H9 (cell line): ENCODE measurements around the gene SDK1. TPM values are rescaled to one million over a fixed set of nuclear protein-coding genes. Genes with fewer than 3 reads are reported as not detected.

Experiments used
- DNase-seq: peaks from one replicate; pipeline ENCODE4 v3.0.0-alpha.2; 2017
- H2AFZ ChIP-seq: one replicate; pipeline ENCODE4 v1.6.1; 2013; ENCODE audit warnings: mild to moderate bottlenecking, low read length, control low read depth, moderate library complexity
- H2AK5ac ChIP-seq: 2 replicates; pipeline ENCODE4 v1.6.1; 2013; ENCODE audit warnings: low read length, control low read depth, mixed read lengths; ENCODE audit not compliant: insufficient read length
- H2BK120ac ChIP-seq: one replicate; pipeline ENCODE4 v1.6.1; 2013; ENCODE audit warnings: low read depth, mild to moderate bottlenecking, low read length, control low read depth, inconsistent platforms; ENCODE audit not compliant: poor library complexity, severe bottlenecking
- H2BK12ac ChIP-seq: 2 replicates; pipeline ENCODE4 v1.6.1; 2013; ENCODE audit warnings: low read length, control low read depth, mixed read lengths, low read depth; ENCODE audit not compliant: insufficient read length
- H2BK15ac ChIP-seq: 2 replicates; pipeline ENCODE4 v1.6.1; 2013; ENCODE audit warnings: low read depth, low read length, control low read depth
- H2BK20ac ChIP-seq: one replicate; pipeline ENCODE4 v1.6.1; 2013; ENCODE audit warnings: low read depth, mild to moderate bottlenecking, low read length, control low read depth, inconsistent platforms; ENCODE audit not compliant: poor library complexity, severe bottlenecking
- H2BK5ac ChIP-seq: 2 replicates; pipeline ENCODE4 v1.6.1; 2013; ENCODE audit warnings: low read length, control low read depth, mixed read lengths; ENCODE audit not compliant: insufficient read length
- H3K14ac ChIP-seq: 2 replicates; pipeline ENCODE4 v1.6.1; 2013; ENCODE audit warnings: low read length, control low read depth; ENCODE audit not compliant: insufficient read depth
- H3K18ac ChIP-seq: 2 replicates; pipeline ENCODE4 v1.6.1; 2013; ENCODE audit warnings: low read depth, mild to moderate bottlenecking, mixed read lengths, low read length, control low read depth; ENCODE audit not compliant: insufficient read length
- H3K23ac ChIP-seq: 2 replicates; pipeline ENCODE4 v1.6.1; 2013; ENCODE audit warnings: low read length, control low read depth, mixed read lengths, low read depth; ENCODE audit not compliant: insufficient read length
- H3K23me2 ChIP-seq: 2 replicates; pipeline ENCODE4 v1.6.1; 2013; ENCODE audit warnings: low read depth, mild to moderate bottlenecking, mixed read lengths, low read length, control low read depth; ENCODE audit not compliant: insufficient read length, poor library complexity, severe bottlenecking
- H3K27ac ChIP-seq: 2 replicates; pipeline ENCODE4 v1.5.1; 2013; ENCODE audit warnings: low read length, control low read depth, mixed read lengths, low read depth; ENCODE audit not compliant: insufficient read length
- H3K27me3 ChIP-seq: 2 replicates; pipeline ENCODE4 v1.6.1; 2013; ENCODE audit warnings: low read length, control low read depth, inconsistent platforms; ENCODE audit not compliant: insufficient read depth
- H3K4ac ChIP-seq: 2 replicates; pipeline ENCODE4 v1.6.1; 2013; ENCODE audit warnings: low read depth, mild to moderate bottlenecking, control low read depth, inconsistent platforms, low read length, moderate library complexity
- H3K4me1 ChIP-seq: 2 replicates; pipeline ENCODE4 v1.6.1; 2013; ENCODE audit warnings: low read length, control low read depth, inconsistent platforms; ENCODE audit not compliant: insufficient read depth
- H3K4me2 ChIP-seq: 2 replicates; pipeline ENCODE4 v1.6.1; 2013; ENCODE audit warnings: low read length, control low read depth, mixed read lengths; ENCODE audit not compliant: insufficient read length, insufficient read depth
- H3K56ac ChIP-seq: 2 replicates; pipeline ENCODE4 v1.6.1; 2013; ENCODE audit warnings: low read depth, mild to moderate bottlenecking, mixed read lengths, low read length, control low read depth; ENCODE audit not compliant: insufficient read length
- H3K79me1 ChIP-seq: 2 replicates; pipeline ENCODE4 v1.6.1; 2013; ENCODE audit warnings: low read depth, mild to moderate bottlenecking, moderate library complexity, low read length, control low read depth, inconsistent platforms; ENCODE audit not compliant: insufficient read depth, poor library complexity, severe bottlenecking
- H3K79me2 ChIP-seq: 2 replicates; pipeline ENCODE4 v1.6.1; 2013; ENCODE audit warnings: low read length, control low read depth, inconsistent platforms; ENCODE audit not compliant: insufficient read depth
- H3K9ac ChIP-seq: 2 replicates; pipeline ENCODE4 v1.6.1; 2013; ENCODE audit warnings: low read length, control low read depth, mixed read lengths; ENCODE audit not compliant: insufficient read length; ENCODE audit errors: extremely low read depth
- H3K9me3 ChIP-seq: one replicate; pipeline ENCODE4 v1.6.1; 2013; ENCODE audit warnings: low read depth, low read length, inconsistent platforms; ENCODE audit not compliant: control insufficient read depth
- H3T11ph ChIP-seq: one replicate; pipeline ENCODE4 v1.6.1; 2013; ENCODE audit warnings: mild to moderate bottlenecking, low read length, control low read depth, inconsistent platforms
- H4K20me1 ChIP-seq: one replicate; pipeline ENCODE4 v1.6.1; 2013; ENCODE audit not compliant: control insufficient read depth, insufficient read length, insufficient read depth
- H4K5ac ChIP-seq: 2 replicates; pipeline ENCODE4 v1.6.1; 2013; ENCODE audit warnings: low read depth, mild to moderate bottlenecking, mixed read lengths, low read length, control low read depth; ENCODE audit not compliant: insufficient read length
- H4K8ac ChIP-seq: replicated peaks from 2 replicates; pipeline ENCODE4 v1.6.1; 2013; ENCODE audit warnings: low read length, control low read depth, mixed read lengths, low read depth; ENCODE audit not compliant: insufficient read length
- H4K91ac ChIP-seq: 2 replicates; pipeline ENCODE4 v1.6.1; 2013; ENCODE audit warnings: low read depth, mild to moderate bottlenecking, moderate library complexity, mixed read lengths, low read length, control low read depth; ENCODE audit not compliant: insufficient read length
- H3K27ac Mint-ChIP-seq, 3 experiments: 2 replicates in 2 of 3; 3 replicates in 1 of 3; pipeline ENCODE4 v1.8.0; 2020 to 2021; ENCODE audit warnings: mixed read lengths in 3 of 3, mild to moderate bottlenecking in 1 of 3, moderate library complexity in 1 of 3
- H3K27me3 Mint-ChIP-seq: 2 replicates; pipeline ENCODE4 v1.8.0; 2021; ENCODE audit warnings: low read depth, mild to moderate bottlenecking, moderate library complexity, mixed read lengths
- H3K36me3 Mint-ChIP-seq, 3 experiments: 2 replicates in 2 of 3; 3 replicates in 1 of 3; pipeline ENCODE4 v1.8.0; 2020 to 2021; ENCODE audit warnings: low read depth in 3 of 3, mixed read lengths in 3 of 3; ENCODE audit not compliant: insufficient read depth in 1 of 3
- H3K4me1 Mint-ChIP-seq, 2 experiments: 2 replicates each; pipeline ENCODE4 v1.8.0; 2020; ENCODE audit warnings: mixed read lengths in 2 of 2
- H3K4me3 Mint-ChIP-seq, 2 experiments: 2 replicates in 1 of 2; 3 replicates in 1 of 2; pipeline ENCODE4 v1.8.0; 2020 to 2021; ENCODE audit warnings: mild to moderate bottlenecking in 2 of 2, mixed read lengths in 2 of 2, moderate library complexity in 1 of 2
- H3K9me3 Mint-ChIP-seq, 2 experiments: 2 replicates in 1 of 2; 3 replicates in 1 of 2; pipeline ENCODE4 v1.8.0; 2020; ENCODE audit warnings: mild to moderate bottlenecking in 2 of 2, mixed read lengths in 2 of 2, moderate library complexity in 1 of 2
- CTCF ChIP-seq: fragments of 200-600 bp; sonication (generic); conservative IDR thresholded peaks from 3 replicates; pipeline ENCODE4 v1.8.0; 2021; ENCODE audit warnings: antibody characterized with exemption, mild to moderate bottlenecking
- WGBS: extraction: QIAGEN DNeasy Blood & Tissue Kit; methylation state at CpG from one replicate; pipeline ENCODE4 v1.1.7; 2013; ENCODE audit warnings: missing lambda C conversion rate, low lambda C conversion rate, mixed read lengths; ENCODE audit not compliant: insufficient read length; ENCODE audit errors: extremely low coverage; 5-methylcytosine and 5-hydroxymethylcytosine counted together
- total RNA-seq: library from RNA; stranded (reverse); gene quantifications from 2 replicates; pipeline ENCODE4 v1.2.1, GENCODE V29; 2021

Gene SDK1
- total RNA-seq, 1 experiment from 2014 or later = 8.7 TPM

GRCh38 chr7:3821488-3821887 lies 520.4 kb downstream of the SDK1 start:
- Histone ChIP-seq H3K79me1 (no peaks in the 10 kb centered on the region), H3K27ac (no peak overlapping the region), H3K56ac (no peak overlapping the region), H3K4me2 (no peak overlapping the region), H3K9ac (no peak overlapping the region), H3T11ph (no peak overlapping the region), H4K8ac (no peak overlapping the region), H3K9me3 (no peaks in the 10 kb centered on the region), H3K23me2 (no peaks in the 10 kb centered on the region), H3K23ac (no peak overlapping the region), H3K4me1 (peaks cover 3% of the 10 kb centered on the region; the same call in 1 of the 2 replicates), H2BK120ac (no peak overlapping the region), H4K20me1 (no peaks in the 10 kb centered on the region), H2BK20ac (no peak overlapping the region), H3K79me2 (no peaks in the 10 kb centered on the region), H3K18ac (no peak overlapping the region), H3K27me3 (no peaks in the 10 kb centered on the region), H2BK12ac (no peak overlapping the region), H2BK5ac (no peak overlapping the region), H3K14ac (no peak overlapping the region), H2AK5ac (no peak overlapping the region), H2BK15ac (no peak overlapping the region), H2AFZ (no peak overlapping the region), H4K91ac (no peak overlapping the region), H4K5ac (no peak overlapping the region), H3K4ac (no peak overlapping the region)
- H3K27ac Mint-ChIP-seq = no peak overlapping the region
- no peaks in the 10 kb centered on the region for H3K27me3 Mint-ChIP-seq
- no peaks in the 10 kb centered on the region for H3K9me3 Mint-ChIP-seq
- no CpG with 5 or more reads among the region's 6 CpGs for WGBS
- no peak for TF ChIP-seq CTCF
- DNase-seq = no peak
- H3K4me3 Mint-ChIP-seq = no peak overlapping the region
- no peaks in the 10 kb centered on the region for H3K36me3 Mint-ChIP-seq
- peaks cover 21 to 24% of the 10 kb centered on the region in 2 experiments for H3K4me1 Mint-ChIP-seq
